GM12878 (cell line): ENCODE measurements around the gene NNAT. TPM values are rescaled to one million over a fixed set of nuclear protein-coding genes. Genes with fewer than 3 reads are reported as not detected.

Experiments
- BCL3 ChIP-seq: IDR thresholded peaks from 2 replicates; pipeline ENCODE4 v1.6.1; 2011; ENCODE audit warnings: borderline replicate concordance, low read depth, mild to moderate bottlenecking, moderate library complexity, low read length; ENCODE audit not compliant: insufficient read depth, poor library complexity, severe bottlenecking
- BMI1 ChIP-seq: fragments of 450-650 bp; IDR thresholded peaks from 2 replicates; pipeline ENCODE4 v1.6.1; 2016; ENCODE audit warnings: mild to moderate bottlenecking, moderate library complexity, borderline replicate concordance
- DPF2 ChIP-seq: fragments of 450-650 bp; IDR thresholded peaks from 2 replicates; pipeline ENCODE4 v1.6.1; 2017; ENCODE audit warnings: mild to moderate bottlenecking
- E2F8 ChIP-seq: fragments of 450-650 bp; IDR thresholded peaks from 2 replicates; pipeline ENCODE4 v1.6.1; 2018; ENCODE audit warnings: mild to moderate bottlenecking, low read depth, moderate library complexity; ENCODE audit not compliant: partially characterized antibody
- ETV6 ChIP-seq, 2 experiments: fragments of 450-650 bp in 1 of 2; IDR thresholded peaks in 1 of 2; conservative IDR thresholded peaks in 1 of 2; 2 replicates each; pipeline ENCODE4 v1.6.1; 2014; ENCODE audit warnings: antibody characterized with exemption in 1 of 2, borderline replicate concordance in 1 of 2, low read depth in 1 of 2, mild to moderate bottlenecking in 1 of 2, moderate library complexity in 1 of 2
- HSF1 ChIP-seq: fragments of 150-350 bp; IDR thresholded peaks from 2 replicates; pipeline ENCODE4 v1.6.1; 2014; ENCODE audit warnings: mild to moderate bottlenecking, low read depth, low read length
- IRF4 ChIP-seq: IDR thresholded peaks from 2 replicates; pipeline ENCODE4 v1.6.1; 2011; ENCODE audit warnings: low read depth, low read length
- JUNB ChIP-seq: IDR thresholded peaks from 2 replicates; pipeline ENCODE4 v1.6.1; 2016; ENCODE audit warnings: antibody characterized with exemption, mild to moderate bottlenecking
- KLF5 ChIP-seq: fragments of 450-650 bp; IDR thresholded peaks from 2 replicates; pipeline ENCODE4 v1.6.1; 2014; ENCODE audit warnings: mild to moderate bottlenecking; ENCODE audit not compliant: partially characterized antibody
- MLLT1 ChIP-seq: fragments of 450-650 bp; IDR thresholded peaks from 2 replicates; pipeline ENCODE4 v1.6.1; 2016; ENCODE audit warnings: mild to moderate bottlenecking
- NFYA ChIP-seq: IDR thresholded peaks from 2 replicates; pipeline ENCODE4 v1.6.1; 2011; ENCODE audit warnings: low read depth, mild to moderate bottlenecking, low read length, improper control_type of control experiment, borderline replicate concordance
- NR2F1 ChIP-seq: fragments of 450-650 bp; conservative IDR thresholded peaks from 2 replicates; pipeline ENCODE4 v1.6.1; 2017; ENCODE audit warnings: mild to moderate bottlenecking
- NRF1 ChIP-seq: conservative IDR thresholded peaks from 2 replicates; pipeline ENCODE4 v1.6.1; 2011; ENCODE audit warnings: mild to moderate bottlenecking, low read depth, low read length, improper control_type of control experiment
- RAD51 ChIP-seq: fragments of 450-650 bp; IDR thresholded peaks from 2 replicates; pipeline ENCODE4 v1.6.1; 2016; ENCODE audit warnings: moderate library complexity, mild to moderate bottlenecking, inconsistent platforms
- RFX5 ChIP-seq: IDR thresholded peaks from 2 replicates; pipeline ENCODE4 v1.6.1; 2011; ENCODE audit warnings: low read depth, low read length, improper control_type of control experiment
- STAT1 ChIP-seq: fragments of 450-650 bp; conservative IDR thresholded peaks from 2 replicates; pipeline ENCODE4 v1.6.1; 2014; ENCODE audit warnings: antibody characterized with exemption, mild to moderate bottlenecking
- TARDBP ChIP-seq: IDR thresholded peaks from 2 replicates; pipeline ENCODE4 v1.6.1; 2016; ENCODE audit warnings: borderline replicate concordance
- ZNF592 ChIP-seq: fragments of 450-650 bp; IDR thresholded peaks from 2 replicates; pipeline ENCODE4 v1.6.1; 2017; ENCODE audit warnings: mild to moderate bottlenecking, moderate library complexity
- polyA plus RNA-seq, 11 experiments: library from polyadenylated mRNA; depleted of rRNA in 4 of 11; unstranded in 6 of 11; stranded (reverse) in 5 of 11; fragments of >200 nt; fragmentation: Nextera tagmentation in 4 of 11; fragmentation: Illumina TruSeq in 1 of 11; extraction: Ambion mirVana in 4 of 11; extraction: Trizol in 1 of 11; gene quantifications; 1 replicate in 1 of 11; 2 replicates in 10 of 11; pipeline versions ENCODE4 v1.2.1 to v1.2.3, GENCODE V29; 2011 to 2016; ENCODE audit warnings: inconsistent platforms in 2 of 11, missing spikeins in 2 of 11, low read depth in 1 of 11
- total RNA-seq, 4 experiments: library from RNA; depleted of rRNA in 3 of 4; stranded (reverse); fragments of >200 nt in 3 of 4; fragmentation: Illumina TruSeq in 1 of 4; extraction: Trizol in 1 of 4; gene quantifications; 2 replicates each; pipeline versions ENCODE4 v1.2.1 to v1.2.3, GENCODE V29; 2013 to 2021

Gene NNAT
- total and polyA plus RNA-seq, 10 of the 15 experiments (the other 5 are each of a cell fraction or from before 2014, with no cell fraction given): 0.22 to 0.99 (median 0.42) TPM; not detected in 7

- TF ChIP-seq E2F8 (no peak), RAD51 (peak; percentile 75), NR2F1 (peak; percentile 80), ETV6 (conservative IDR thresholded peaks at IDR 0.05 in 1 of 2, IDR thresholded peaks at IDR 0.05 in 1 of 2; ENCODE audit: borderline replicate concordance in 1 of 2, low read depth in 1 of 2) (no peak), TARDBP (no peak), STAT1 (no peak), JUNB (no peak), RFX5 (no peak), NRF1 (no peak), KLF5 (no peak), NFYA (no peak), ZNF592 (no peak), BCL3 (no peak), BMI1 (no peak), MLLT1 (peak; percentile 18; the same call in 1 of the 2 replicates), DPF2 (no peak; the same call in 1 of the 2 replicates), HSF1 (no peak), IRF4 (no peak)
These were observed 14.5 kb downstream of the NNAT start (continued) for GRCh38 chr20:37535443-37536132.
